Hindlimb muscle (tissue), 1 donor: ENCODE data around the gene HES5. TPM values are rescaled to one million over a fixed set of nuclear protein-coding genes. Genes with fewer than 3 reads are reported as not detected.
"Not testable (repeated sequence)": the region's sequence is repeated elsewhere in the genome, so short reads cannot be mapped to it uniquely, and the experiment has no call there.

ENCODE experiments used
- DNase-seq: peaks from one replicate; pipeline ENCODE4 v3.0.0-alpha.2; 2013
- polyA plus RNA-seq: library from polyadenylated mRNA; unstranded; fragments of 120-200 nt; gene quantifications from one replicate; pipeline ENCODE4 v1.2.1, GENCODE V29; 2013; ENCODE audit not compliant: insufficient read length

Gene HES5
- polyA plus RNA-seq: 0.40 TPM

GRCh38 chr1:2529784-2530512 lies at the start of gene HES5:
HES5 (minus strand) TSS chr1:2530263; CDS start chr1:2530164, 99 bp downstream.
- no peak for DNase-seq

- no peak for DNase-seq
Observed at GRCh38 chr1:2578758-2579118, 48.7 kb upstream of the HES5 start.

- not testable (repeated sequence) for DNase-seq
Observed at GRCh38 chr1:2577565-2578075, 47.6 kb upstream of the HES5 start.

GRCh38 chr1:2575801-2576663 lies 46.0 kb upstream of the HES5 start:
- no peak for DNase-seq

- DNase-seq: no peak
Observed at GRCh38 chr1:2574350-2574749, 44.3 kb upstream of the HES5 start.

GRCh38 chr1:2573250-2573920 lies 43.3 kb upstream of the HES5 start:
- no peak for DNase-seq

- no peak for DNase-seq
Observed at GRCh38 chr1:2571348-2571747, 41.3 kb upstream of the HES5 start.

- DNase-seq: no peak
Observed at GRCh38 chr1:2570332-2570731, 40.3 kb upstream of the HES5 start.

- DNase-seq: not testable (repeated sequence)
Observed at GRCh38 chr1:2569703-2570102, 39.6 kb upstream of the HES5 start.

GRCh38 chr1:2569060-2569459 lies 39.0 kb upstream of the HES5 start:
- DNase-seq: no peak

GRCh38 chr1:2568187-2568816 lies 38.2 kb upstream of the HES5 start:
- DNase-seq: not testable (repeated sequence)

GRCh38 chr1:2567083-2567679 lies 37.1 kb upstream of the HES5 start:
- no peak for DNase-seq

GRCh38 chr1:2566101-2567045 lies 36.3 kb upstream of the HES5 start:
- DNase-seq: no peak

GRCh38 chr1:2564815-2565374 lies 34.8 kb upstream of the HES5 start:
- no peak for DNase-seq

GRCh38 chr1:2564006-2564814 lies 34.1 kb upstream of the HES5 start:
- no peak for DNase-seq

GRCh38 chr1:2563205-2563604 lies 33.1 kb upstream of the HES5 start:
- DNase-seq: no peak

- DNase-seq: no peak
Observed at GRCh38 chr1:2561898-2562895, 32.1 kb upstream of the HES5 start.

- DNase-seq: no peak
Observed at GRCh38 chr1:2561446-2561845, 31.4 kb upstream of the HES5 start.
